Measurements from ENCODE around the gene NSG2.

- TF ChIP-seq, protein P1, sequence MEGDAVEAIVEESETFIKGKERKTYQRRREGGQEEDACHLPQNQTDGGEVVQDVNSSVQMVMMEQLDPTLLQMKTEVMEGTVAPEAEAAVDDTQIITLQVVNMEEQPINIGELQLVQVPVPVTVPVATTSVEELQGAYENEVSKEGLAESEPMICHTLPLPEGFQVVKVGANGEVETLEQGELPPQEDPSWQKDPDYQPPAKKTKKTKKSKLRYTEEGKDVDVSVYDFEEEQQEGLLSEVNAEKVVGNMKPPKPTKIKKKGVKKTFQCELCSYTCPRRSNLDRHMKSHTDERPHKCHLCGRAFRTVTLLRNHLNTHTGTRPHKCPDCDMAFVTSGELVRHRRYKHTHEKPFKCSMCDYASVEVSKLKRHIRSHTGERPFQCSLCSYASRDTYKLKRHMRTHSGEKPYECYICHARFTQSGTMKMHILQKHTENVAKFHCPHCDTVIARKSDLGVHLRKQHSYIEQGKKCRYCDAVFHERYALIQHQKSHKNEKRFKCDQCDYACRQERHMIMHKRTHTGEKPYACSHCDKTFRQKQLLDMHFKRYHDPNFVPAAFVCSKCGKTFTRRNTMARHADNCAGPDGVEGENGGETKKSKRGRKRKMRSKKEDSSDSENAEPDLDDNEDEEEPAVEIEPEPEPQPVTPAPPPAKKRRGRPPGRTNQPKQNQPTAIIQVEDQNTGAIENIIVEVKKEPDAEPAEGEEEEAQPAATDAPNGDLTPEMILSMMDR (IDR thresholded peaks at IDR 0.05): no peak
- TF ChIP-seq EP300 (IDR thresholded peaks at IDR 0.05): no peak
Observed at GRCh38 chr5:174149989-174150388, 104.5 kb downstream of the NSG2 start.

Measured in esophagus muscularis mucosa (tissue), 3 donors.